ENCODE data around the gene IL17F.

The IL17F gene

DNA sequence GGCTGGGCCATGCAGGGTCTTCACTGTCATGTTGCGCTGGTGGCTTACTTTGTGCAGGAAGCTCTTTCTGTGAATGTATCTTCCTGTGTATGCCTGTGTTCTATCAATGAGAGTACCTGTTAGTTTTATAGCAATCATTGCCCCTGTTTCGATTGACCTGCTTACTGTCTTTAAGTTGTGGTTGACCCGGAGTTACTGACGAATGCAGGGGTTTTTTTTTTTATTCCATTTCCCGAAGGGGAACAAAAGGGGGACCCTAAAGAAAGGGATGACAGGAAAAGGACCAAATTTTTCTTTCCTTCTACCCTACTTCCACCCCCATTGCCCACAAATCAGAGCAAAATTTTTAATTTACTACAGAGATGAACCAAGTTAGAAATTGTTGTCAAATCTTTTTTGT is at the start of gene IL17F:
Gene IL17F, minus strand, starts transcription at position 101 of the 400 bp plus-strand sequence. Its CDS starts 71 bp downstream, at position 30.
- Histone ChIP-seq H3K36me3 (ENCODE audit: insufficient read depth, low read length) (no peaks in the 10 kb centered on the region), H3K4me3 (no peak within 1 kb of the TSS), H3K9ac (ENCODE audit: insufficient read length) (no peak within 1 kb of the TSS), H3K27ac (no peak within 1 kb of the TSS), H3K9me3 (ENCODE audit: low read depth, low read length) (no peaks in the 10 kb centered on the region)
- DNase-seq (ENCODE audit: low read depth, low spot score), result no peak
- no peak for TF ChIP-seq POLR2AphosphoS5 (IDR thresholded peaks at IDR 0.05; ENCODE audit: borderline replicate concordance, low read depth, low read length)
- no peak for TF ChIP-seq EZH2 (IDR thresholded peaks at IDR 0.05)
- TF ChIP-seq FOXP2 (optimal IDR thresholded peaks at IDR 0.05; ENCODE audit: control extremely low read depth, extremely low read length, insufficient read depth), result no peak

DNA sequence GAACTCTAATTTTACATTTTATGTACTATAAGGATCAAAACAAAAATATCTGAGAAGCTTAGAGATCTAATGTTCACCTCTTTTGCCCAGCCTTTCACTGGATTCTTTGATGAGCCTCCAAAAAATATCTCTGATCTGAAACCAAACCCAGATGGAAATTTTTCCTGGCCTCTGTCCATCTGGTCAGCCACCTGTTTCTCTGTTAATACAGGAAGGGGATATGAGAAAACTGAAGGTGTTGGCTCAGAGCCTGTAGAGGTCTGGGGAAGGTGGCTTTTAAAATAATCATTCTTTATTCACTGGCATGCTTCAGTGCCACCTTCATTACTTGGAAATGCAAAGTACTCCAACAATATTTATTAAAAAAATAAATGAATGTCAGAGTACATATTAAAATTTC is 48.8 kb upstream of the IL17F start:
- no peak overlapping the region for H3K27ac ChIP-seq
- H3K9ac ChIP-seq (ENCODE audit: insufficient read length), result no peak overlapping the region
- no peak overlapping the region for H3K4me3 ChIP-seq
- no peak for TF ChIP-seq POLR2AphosphoS5 (IDR thresholded peaks at IDR 0.05; ENCODE audit: borderline replicate concordance, low read depth, low read length)
- TF ChIP-seq EZH2 (IDR thresholded peaks at IDR 0.05), result no peak
- TF ChIP-seq FOXP2 (optimal IDR thresholded peaks at IDR 0.05; ENCODE audit: control extremely low read depth, extremely low read length, insufficient read depth), result no peak
- DNase-seq (ENCODE audit: low read depth, low spot score), result no peak
- H3K36me3 ChIP-seq (ENCODE audit: insufficient read depth, low read length), result no peaks in the 10 kb centered on the region
- no peaks in the 10 kb centered on the region for H3K9me3 ChIP-seq (ENCODE audit: low read depth, low read length)

DNA sequence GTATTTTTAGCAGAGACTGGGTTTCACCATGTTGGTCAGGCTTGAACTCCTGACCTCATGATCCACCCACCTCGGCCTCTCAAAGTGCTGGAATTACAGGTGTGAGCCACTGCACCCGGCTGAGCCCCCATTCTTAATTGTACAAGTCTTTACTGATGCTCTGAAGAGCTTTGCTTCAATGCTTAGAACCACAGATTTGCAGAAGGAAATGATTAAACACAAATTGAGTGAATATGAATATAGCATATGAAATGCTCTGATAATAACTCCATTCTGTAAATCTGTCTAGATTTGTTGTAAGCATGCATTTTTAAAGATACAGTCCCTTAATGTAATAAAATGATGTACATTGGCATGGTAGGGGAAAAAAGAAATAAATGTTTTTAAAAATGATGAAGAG is 44.5 kb upstream of the IL17F start:
- no peak overlapping the region for H3K27ac ChIP-seq
- H3K4me3 ChIP-seq, result no peak overlapping the region
- no peaks in the 10 kb centered on the region for H3K36me3 ChIP-seq (ENCODE audit: insufficient read depth, low read length)
- TF ChIP-seq FOXP2 (optimal IDR thresholded peaks at IDR 0.05; ENCODE audit: control extremely low read depth, extremely low read length, insufficient read depth) (no peak), POLR2AphosphoS5 (IDR thresholded peaks at IDR 0.05; ENCODE audit: borderline replicate concordance, low read depth, low read length) (no peak), EZH2 (IDR thresholded peaks at IDR 0.05) (no peak)
- no peak for DNase-seq (ENCODE audit: low read depth, low spot score)
- no peak overlapping the region for H3K9ac ChIP-seq (ENCODE audit: insufficient read length)
- no peaks in the 10 kb centered on the region for H3K9me3 ChIP-seq (ENCODE audit: low read depth, low read length)

DNA sequence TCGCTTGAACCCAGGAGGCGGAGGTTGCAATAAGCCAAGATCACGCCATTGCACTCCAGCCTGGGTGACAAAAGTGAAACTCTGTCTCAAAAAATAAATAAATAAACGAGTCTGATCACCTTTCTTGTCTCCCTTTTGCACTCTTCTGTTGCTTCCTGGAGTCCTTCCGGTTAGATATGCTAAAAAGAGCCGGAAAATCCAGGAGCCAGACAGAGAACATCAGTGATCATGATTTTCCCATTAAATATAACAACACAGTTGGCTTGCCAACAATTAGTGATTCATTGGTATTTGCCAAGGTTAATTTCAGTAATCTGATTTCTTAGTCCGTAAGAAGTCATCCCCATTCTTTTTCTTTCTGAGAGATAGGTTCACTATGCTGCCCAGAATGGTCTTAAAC is 43.9 kb upstream of the IL17F start:
- no peak overlapping the region for H3K27ac ChIP-seq

DNA sequence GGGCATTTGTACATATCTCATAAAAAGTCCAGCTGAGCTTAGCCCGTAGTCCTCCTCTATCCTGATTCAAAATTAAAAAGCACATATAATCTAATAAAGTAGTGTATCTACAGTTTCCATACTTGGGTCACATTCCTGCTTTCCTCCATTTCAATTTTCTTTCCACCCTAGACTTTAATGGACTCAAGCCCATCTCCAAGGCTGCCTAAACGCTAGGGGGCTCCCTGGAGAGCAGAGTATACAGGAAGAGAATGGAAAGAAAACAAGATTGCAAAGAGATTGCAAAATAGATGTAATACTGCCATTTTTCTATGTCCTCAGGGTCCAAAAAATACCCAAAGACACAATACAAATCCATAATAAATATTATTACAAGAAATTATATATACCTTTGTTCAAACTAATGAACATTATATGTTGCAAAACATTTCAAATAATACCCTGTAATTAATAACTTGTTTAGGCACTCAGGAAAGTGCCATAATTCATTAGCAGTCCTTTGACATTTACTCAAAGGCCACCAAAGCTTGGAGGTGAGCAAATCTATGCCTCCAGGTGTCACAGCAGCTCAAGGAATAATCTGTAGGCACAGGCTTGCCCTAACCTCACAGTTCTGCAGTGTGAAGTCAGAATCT is 42.6 kb upstream of the IL17F start:
- Histone ChIP-seq H3K9me3 (ENCODE audit: low read depth, low read length) (no peaks in the 10 kb centered on the region), H3K36me3 (ENCODE audit: insufficient read depth, low read length) (peaks cover 18% of the 10 kb centered on the region), H3K9ac (ENCODE audit: insufficient read length) (no peak overlapping the region), H3K4me3 (no peak overlapping the region), H3K27ac (peak overlapping the region; percentile 90)
- TF ChIP-seq EZH2 (IDR thresholded peaks at IDR 0.05), result no peak
- TF ChIP-seq FOXP2 (optimal IDR thresholded peaks at IDR 0.05; ENCODE audit: control extremely low read depth, extremely low read length, insufficient read depth), result no peak
- no peak for TF ChIP-seq POLR2AphosphoS5 (IDR thresholded peaks at IDR 0.05; ENCODE audit: borderline replicate concordance, low read depth, low read length)
- DNase-seq (ENCODE audit: low read depth, low spot score), result peak; percentile 60

More for the DNA sequence above, 43.9 kb upstream of the IL17F start:
- DNase-seq (ENCODE audit: low read depth, low spot score), result no peak
- peaks cover 5% of the 10 kb centered on the region for H3K36me3 ChIP-seq (ENCODE audit: insufficient read depth, low read length)
- no peaks in the 10 kb centered on the region for H3K9me3 ChIP-seq (ENCODE audit: low read depth, low read length)
- no peak overlapping the region for H3K4me3 ChIP-seq
- TF ChIP-seq POLR2AphosphoS5 (IDR thresholded peaks at IDR 0.05; ENCODE audit: borderline replicate concordance, low read depth, low read length), result no peak
- TF ChIP-seq EZH2 (IDR thresholded peaks at IDR 0.05), result no peak
- TF ChIP-seq FOXP2 (optimal IDR thresholded peaks at IDR 0.05; ENCODE audit: control extremely low read depth, extremely low read length, insufficient read depth), result no peak
- H3K9ac ChIP-seq (ENCODE audit: insufficient read length), result no peak overlapping the region

DNA sequence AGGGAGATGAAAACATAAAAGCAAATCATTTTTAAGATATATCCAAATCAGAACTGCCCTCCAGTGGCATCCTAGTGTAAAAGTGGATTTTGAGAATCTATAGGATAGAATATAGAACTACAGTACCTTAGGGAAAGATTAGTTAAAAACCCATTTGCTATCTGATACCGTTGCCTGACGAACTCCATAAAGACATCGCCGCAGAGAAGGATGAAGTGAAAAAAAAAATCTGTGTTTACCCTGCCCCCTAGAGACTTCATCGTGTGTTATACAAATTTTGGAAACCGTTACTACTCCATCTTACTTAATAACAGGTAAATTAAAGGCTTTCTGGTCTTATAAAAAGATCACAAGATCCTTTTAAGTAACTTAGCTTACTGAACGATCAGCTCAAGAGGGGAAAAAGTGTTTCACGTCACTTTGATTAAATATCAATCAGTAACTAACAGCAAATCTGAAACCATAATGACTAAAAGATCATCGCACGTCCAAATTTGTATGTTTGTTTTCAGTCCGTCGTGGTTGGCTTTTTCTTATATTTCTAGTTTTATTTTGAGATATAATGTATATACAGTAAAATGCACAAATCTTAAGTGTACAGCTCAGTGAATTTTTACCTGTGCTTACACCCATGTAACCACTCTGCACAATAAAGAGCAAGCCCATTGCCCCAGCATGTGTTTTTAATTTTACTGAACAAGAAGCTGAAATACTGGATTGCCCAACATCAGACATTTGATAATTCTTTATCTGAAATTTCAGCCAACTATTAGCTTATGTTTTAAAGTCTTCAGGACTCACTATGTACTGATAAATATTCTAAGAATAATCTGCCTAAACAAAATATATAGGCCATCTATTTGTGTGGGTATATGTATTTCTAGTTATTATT is 41.1 kb upstream of the IL17F start:
- H3K27ac ChIP-seq, result peak overlapping the region; percentile 90
- TF ChIP-seq POLR2AphosphoS5 (IDR thresholded peaks at IDR 0.05; ENCODE audit: borderline replicate concordance, low read depth, low read length) (no peak), FOXP2 (optimal IDR thresholded peaks at IDR 0.05; ENCODE audit: control extremely low read depth, extremely low read length, insufficient read depth) (no peak), EZH2 (IDR thresholded peaks at IDR 0.05) (no peak)
- DNase-seq (ENCODE audit: low read depth, low spot score), result no peak

DNA sequence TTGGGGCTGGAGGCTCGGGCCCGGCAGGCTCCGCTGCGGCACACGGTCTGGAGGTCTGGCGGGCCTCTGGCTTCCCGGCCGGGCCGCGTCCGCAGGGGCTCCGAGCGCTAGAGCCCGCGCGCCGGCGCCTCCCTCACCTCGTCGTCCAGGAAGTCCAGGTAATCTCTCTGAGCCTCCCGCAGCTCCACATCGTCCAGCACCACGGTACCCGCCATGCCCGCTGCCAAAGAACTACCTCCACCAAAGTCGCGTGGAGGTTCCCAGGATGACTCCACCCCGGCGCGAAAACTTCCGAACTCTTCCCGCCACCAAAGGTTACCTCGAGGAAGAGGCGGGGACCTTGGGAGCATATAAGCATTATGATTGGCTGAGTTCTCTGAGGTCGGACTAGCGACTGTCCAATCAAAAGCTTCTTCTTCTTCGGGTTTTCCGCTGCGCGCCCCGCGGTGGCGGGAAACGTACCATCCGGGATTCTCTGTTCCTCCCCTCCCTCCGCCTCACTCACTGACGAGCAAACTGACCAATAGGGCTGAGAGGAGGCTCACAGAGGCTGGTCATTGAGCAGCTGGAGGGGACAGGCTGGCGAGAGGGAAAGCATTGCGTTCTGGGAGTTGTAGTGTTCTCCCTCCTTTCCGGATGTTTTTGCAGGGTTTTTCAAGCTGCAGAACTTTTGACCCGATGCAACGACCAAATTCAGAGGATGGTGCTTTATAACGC is 40.3 kb upstream of the IL17F start, which contains the start of gene MCM3:
Gene MCM3, minus strand, starts transcription at position 283 of the 717 bp plus-strand sequence. Its CDS starts 68 bp downstream, at position 215.
- Histone ChIP-seq H3K9ac (ENCODE audit: insufficient read length) (peak within 1 kb of the TSS; percentile 94), H3K36me3 (ENCODE audit: insufficient read depth, low read length) (peaks cover 40% of the 10 kb centered on the region), H3K4me3 (peak within 1 kb of the TSS; percentile 92), H3K27ac (peak within 1 kb of the TSS; percentile 90), H3K9me3 (ENCODE audit: low read depth, low read length) (no peaks in the 10 kb centered on the region)
- TF ChIP-seq EZH2 (IDR thresholded peaks at IDR 0.05) (no peak), FOXP2 (optimal IDR thresholded peaks at IDR 0.05; ENCODE audit: control extremely low read depth, extremely low read length, insufficient read depth) (peak; percentile 60), POLR2AphosphoS5 (IDR thresholded peaks at IDR 0.05; ENCODE audit: borderline replicate concordance, low read depth, low read length) (peak; percentile 95)
- DNase-seq (ENCODE audit: low read depth, low spot score), result peak; percentile 98

More for the DNA sequence above, 41.1 kb upstream of the IL17F start:
- Histone ChIP-seq H3K36me3 (ENCODE audit: insufficient read depth, low read length) (peaks cover 32% of the 10 kb centered on the region), H3K9ac (ENCODE audit: insufficient read length) (peak overlapping the region; percentile 70), H3K4me3 (peak overlapping the region; percentile 92), H3K9me3 (ENCODE audit: low read depth, low read length) (no peaks in the 10 kb centered on the region)

DNA sequence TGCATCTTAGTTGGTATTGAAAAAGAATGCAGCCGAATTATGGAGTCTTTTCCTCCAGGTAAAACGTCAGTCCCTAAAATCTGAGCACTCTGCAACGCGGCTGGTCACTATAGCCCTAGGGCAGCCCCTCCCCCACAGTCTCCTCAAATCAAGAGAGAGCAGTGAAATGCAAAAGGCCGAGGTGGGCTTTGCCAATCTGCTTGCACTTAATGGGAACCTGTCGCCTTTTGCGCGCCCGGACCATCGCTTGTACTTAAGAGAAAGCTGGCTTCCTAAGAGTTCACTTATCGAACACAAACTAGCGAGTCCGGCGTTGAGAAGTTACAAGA is 39.8 kb upstream of the IL17F start:
- TF ChIP-seq EZH2 (IDR thresholded peaks at IDR 0.05) (no peak), FOXP2 (optimal IDR thresholded peaks at IDR 0.05; ENCODE audit: control extremely low read depth, extremely low read length, insufficient read depth) (no peak), POLR2AphosphoS5 (IDR thresholded peaks at IDR 0.05; ENCODE audit: borderline replicate concordance, low read depth, low read length) (no peak)
- Histone ChIP-seq H3K9ac (ENCODE audit: insufficient read length) (peak overlapping the region; percentile 94), H3K27ac (peak overlapping the region; percentile 76; the same call in 1 of the 2 replicates), H3K36me3 (ENCODE audit: insufficient read depth, low read length) (peaks cover 45% of the 10 kb centered on the region), H3K4me3 (peak overlapping the region; percentile 92), H3K9me3 (ENCODE audit: low read depth, low read length) (no peaks in the 10 kb centered on the region)
- DNase-seq (ENCODE audit: low read depth, low spot score), result no peak

Data from SK-N-MC (cell line).